Ascending aorta (tissue), 2 donors: Measurements from ENCODE around the gene APOA1. TPM values are rescaled to one million over a fixed set of nuclear protein-coding genes. Genes with fewer than 3 reads are reported as not detected.
"Not testable (repeated sequence)": the region's sequence is repeated elsewhere in the genome, so short reads cannot be mapped to it uniquely, and the experiment has no call there.

Experiments used
- DNase-seq, 2 donors: peaks; one replicate each; pipeline ENCODE4 v3.0.0-alpha.2; 2019; ENCODE audit warnings: low spot score in 2 of 2
- H3K27ac ChIP-seq, 2 donors: fragments of 200-600 bp; sonication (generic); one replicate each; pipeline ENCODE4 v1.5.1; 2016 to 2017; ENCODE audit warnings: mild to moderate bottlenecking in 1 of 2
- H3K27me3 ChIP-seq: fragments of 200-600 bp; sonication (generic); one replicate; pipeline ENCODE4 v1.5.1; 2017
- H3K36me3 ChIP-seq, 2 donors: fragments of 200-600 bp; sonication (generic); one replicate each; pipeline ENCODE4 v1.5.1; 2016
- H3K4me1 ChIP-seq, 2 donors: fragments of 200-600 bp; sonication (generic); one replicate each; pipeline ENCODE4 v1.5.1; 2016 to 2017; ENCODE audit warnings: mild to moderate bottlenecking in 1 of 2
- H3K4me3 ChIP-seq, 2 donors: fragments of 200-600 bp; sonication (generic); one replicate each; pipeline ENCODE4 v1.5.1; 2016 to 2017; ENCODE audit warnings: mild to moderate bottlenecking in 1 of 2
- H3K9me3 ChIP-seq, 2 donors: fragments of 200-600 bp; sonication (generic); one replicate each; pipeline ENCODE4 v1.5.1; 2016
- CTCF ChIP-seq, 3 experiments: fragments of 200-600 bp in 2 of 3; fragments of 450-650 bp in 1 of 3; sonication (generic) in 2 of 3; IDR thresholded peaks; one replicate each; pipeline ENCODE4 v1.5.1; 2016 to 2019; ENCODE audit warnings: antibody characterized with exemption in 3 of 3, mild to moderate bottlenecking in 1 of 3, moderate library complexity in 1 of 3
- intact Hi-C: fragments of 100-400 bp; cut with DNase I; formaldehyde crosslinking; loops from one replicate; pipeline ENCODE4 v1.15.1; 2023
- total RNA-seq: library from RNA; depleted of rRNA; stranded (reverse); fragments of >200 nt; gene quantifications from one replicate; pipeline ENCODE4 v1.1.0, GENCODE V29; 2016

APOA1 gene
- total RNA-seq, 1 donor from 2014 or later: 80.3 TPM

DNA sequence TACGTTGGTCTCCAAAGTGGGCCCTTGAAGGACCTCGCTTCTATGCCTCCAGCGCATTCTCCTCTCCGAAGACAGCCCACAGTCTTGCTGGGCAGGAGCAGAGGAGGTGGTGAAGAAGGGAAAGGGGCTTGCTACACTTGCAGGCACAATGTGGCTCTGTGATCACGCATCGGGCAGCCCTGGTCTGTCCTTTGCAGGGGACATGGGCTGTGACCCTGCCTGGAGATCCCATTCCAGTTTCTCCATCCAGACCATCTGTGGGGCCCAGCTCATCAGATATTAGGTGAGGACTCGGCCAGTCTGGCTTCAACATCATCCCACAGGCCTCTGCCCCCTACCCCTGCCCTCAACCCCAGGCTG is 810 bp downstream of the APOA1 start:
- no peak for DNase-seq
- peak overlapping the region; percentile 88 to 92 for H3K27ac ChIP-seq
- H3K36me3 ChIP-seq: no peaks in the 10 kb centered on the region
- H3K4me3 ChIP-seq: no peak overlapping the region
- intact Hi-C loops: loop anchor here (1.0 kb wide), 1 partner anchor 45 kb away; the partner anchor contains the start of gene APOA5
- no peak for TF ChIP-seq CTCF (IDR thresholded peaks at IDR 0.05)
- no peaks in the 10 kb centered on the region for H3K9me3 ChIP-seq
- peaks cover 11 to 12% of the 10 kb centered on the region in 2 donors for H3K4me1 ChIP-seq
- H3K27me3 ChIP-seq: no peaks in the 10 kb centered on the region

GRCh38 chr11:116835791-116836631 is 1.4 kb downstream of the APOA1 start:
- Histone ChIP-seq H3K4me3 (peak overlapping the region; percentile 38 to 64), H3K27me3 (no peaks in the 10 kb centered on the region), H3K27ac (peak overlapping the region; percentile 88 to 92), H3K36me3 (no peaks in the 10 kb centered on the region), H3K9me3 (no peaks in the 10 kb centered on the region), H3K4me1 (peaks cover 11 to 12% of the 10 kb centered on the region in 2 donors)
- intact Hi-C loops: loop anchor here (1.0 kb wide), 1 partner anchor 45 kb away; the partner anchor contains the start of gene APOA5
- DNase-seq: peak; percentile 61 to 93
- TF ChIP-seq CTCF (IDR thresholded peaks at IDR 0.05): peak; percentile 59 to 66 (median 60)

- H3K9me3 ChIP-seq: no peaks in the 10 kb centered on the region
- no peak for TF ChIP-seq CTCF (IDR thresholded peaks at IDR 0.05)
- H3K36me3 ChIP-seq: no peaks in the 10 kb centered on the region
- intact Hi-C loops: no loop called here
- H3K27me3 ChIP-seq: no peaks in the 10 kb centered on the region
- peak overlapping the region; percentile 38 to 64 for H3K4me3 ChIP-seq
- peaks cover 11 to 12% of the 10 kb centered on the region in 2 donors for H3K4me1 ChIP-seq
- DNase-seq: no peak
- H3K27ac ChIP-seq: peak overlapping the region; percentile 88 to 92
Measured at GRCh38 chr11:116835042-116835772, 2.2 kb downstream of the APOA1 start.

- peaks cover 11 to 12% of the 10 kb centered on the region in 2 donors for H3K4me1 ChIP-seq
- DNase-seq, H3K4me3 ChIP-seq, H3K9me3 ChIP-seq, H3K27me3 ChIP-seq, intact Hi-C loops, H3K36me3 ChIP-seq: not testable (repeated sequence)
- peak overlapping the region; percentile 88 to 92 for H3K27ac ChIP-seq
Measured at GRCh38 chr11:116834535-116835041, 2.8 kb downstream of the APOA1 start.

GRCh38 chr11:116833816-116834534 is 3.4 kb downstream of the APOA1 start:
- Histone ChIP-seq H3K36me3 (no peaks in the 10 kb centered on the region), H3K27ac (no peak overlapping the region), H3K9me3 (no peaks in the 10 kb centered on the region), H3K27me3 (no peaks in the 10 kb centered on the region), H3K4me1 (peaks cover 11 to 12% of the 10 kb centered on the region in 2 donors), H3K4me3 (no peak overlapping the region)
- TF ChIP-seq CTCF (IDR thresholded peaks at IDR 0.05): no peak
- intact Hi-C loops: no loop called here
- no peak for DNase-seq
